Lung (tissue), 16 donors: ENCODE results near the gene KLHL8. TPM values are rescaled to one million over a fixed set of nuclear protein-coding genes. Genes with fewer than 3 reads are reported as not detected.
A peak's percentile ranks its signal among the peaks of the same experiment; 100 is the strongest.

Experiments used
- ATAC-seq: fragments of 200-7000 bp; cut with Tn5 transposase; one replicate; pipeline ENCODE4 v1.9.1; 2020; ENCODE audit warnings: moderate number of reproducible peaks; ENCODE audit not compliant: insufficient read depth, low FRiP score
- DNase-seq, 3 donors: peaks; one replicate each; pipeline ENCODE4 v3.0.0-alpha.2; 2013 to 2017
- H3K27ac ChIP-seq, 2 donors: one replicate each; pipeline ENCODE4 v1.5.1; 2013; ENCODE audit warnings: mild to moderate bottlenecking in 2 of 2, moderate library complexity in 2 of 2, control low read depth in 1 of 2, inconsistent platforms in 1 of 2, low read depth in 1 of 2, low read length in 1 of 2
- H3K27me3 ChIP-seq, 3 donors: one replicate each; pipeline ENCODE4 v1.5.1; 2013; ENCODE audit warnings: low read length in 2 of 3; ENCODE audit not compliant: control insufficient read depth in 3 of 3, insufficient read depth in 3 of 3
- H3K36me3 ChIP-seq, 4 donors: one replicate each; pipeline ENCODE4 v1.5.1; 2013; ENCODE audit warnings: low read length in 4 of 4, mild to moderate bottlenecking in 1 of 4, moderate library complexity in 1 of 4; ENCODE audit not compliant: control insufficient read depth in 4 of 4, insufficient read depth in 4 of 4
- H3K4me1 ChIP-seq, 5 donors: one replicate each; pipeline ENCODE4 v1.5.1; 2013; ENCODE audit warnings: low read length in 5 of 5, mild to moderate bottlenecking in 2 of 5, moderate library complexity in 1 of 5; ENCODE audit not compliant: control insufficient read depth in 5 of 5, insufficient read depth in 5 of 5
- H3K4me3 ChIP-seq: one replicate; pipeline ENCODE4 v1.5.1; 2013; ENCODE audit warnings: mild to moderate bottlenecking, control low read depth, moderate library complexity
- H3K9ac ChIP-seq, 2 donors: one replicate each; pipeline ENCODE4 v1.5.1; 2013; ENCODE audit warnings: low read length in 2 of 2, control low read depth in 1 of 2; ENCODE audit not compliant: insufficient read depth in 1 of 2
- H3K9me3 ChIP-seq, 4 donors: one replicate each; pipeline ENCODE4 v1.5.1; 2013; ENCODE audit warnings: low read length in 3 of 4, mild to moderate bottlenecking in 1 of 4, moderate library complexity in 1 of 4; ENCODE audit not compliant: control insufficient read depth in 4 of 4, insufficient read depth in 3 of 4
- WGBS, 2 donors: extraction: QIAGEN DNeasy Blood & Tissue Kit; methylation state at CpG; one replicate each; pipeline ENCODE4 v1.1.7; 2013; 5-methylcytosine and 5-hydroxymethylcytosine counted together
- long read RNA-seq, 5 donors: transcript quantifications; one replicate each; lab custom pipeline, GENCODE V29; 2026
- polyA plus RNA-seq, 2 donors: library from polyadenylated mRNA; stranded (reverse); fragments of 200-250 nt; gene quantifications; one replicate each; pipeline ENCODE4 v1.2.1, GENCODE V29; 2013
- total RNA-seq, 2 donors: library from RNA; depleted of rRNA in 1 of 2; stranded (reverse); fragments of >200 nt in 1 of 2; gene quantifications; one replicate each; pipeline ENCODE4 v1.2.1, GENCODE V29; 2014 to 2021
- TF ChIP-seq, protein P1 (sequence below): IDR thresholded peaks from 2 replicates; pipeline ENCODE4 v1.5.1; 2012; ENCODE audit warnings: mild to moderate bottlenecking; ENCODE audit errors: control extremely low read depth, extremely low read depth
- donor health status: control.
- donor health status: control.
- donor health status: Bipolar disorder and iron deficiency.
- donor health status: healthy.
- donor health status: DM: yes; HTN: yes; CAD: no.

The KLHL8 gene
- 10 to 100 TPM; 12.4 to 23.1 TPM for total RNA-seq
- polyA plus RNA-seq = 1 to 10 TPM; 3.3 to 7.4 TPM
- long read RNA-seq, donor 1, full-length matches to known transcripts = 3 of 3 reads
- long read RNA-seq, donor 1, partial matches to known transcripts = 0 of 3 reads
- long read RNA-seq, donor 1, other reads (novel, unspliced or antisense) = 0 of 3 reads
- long read RNA-seq, donor 2, full-length matches to known transcripts = 1 of 1 reads
- long read RNA-seq, donor 2, partial matches to known transcripts = 0 of 1 reads
- long read RNA-seq, donor 2, other reads (novel, unspliced or antisense) = 0 of 1 reads
- long read RNA-seq, donor 3, full-length matches to known transcripts = 4 of 4 reads
- long read RNA-seq, donor 3, partial matches to known transcripts = 0 of 4 reads
- long read RNA-seq, donor 3, other reads (novel, unspliced or antisense) = 0 of 4 reads
- long read RNA-seq, donor 4, full-length matches to known transcripts = 1 of 1 reads
- long read RNA-seq, donor 4, partial matches to known transcripts = 0 of 1 reads
- long read RNA-seq, donor 4, other reads (novel, unspliced or antisense) = 0 of 1 reads
- long read RNA-seq, donor 5, full-length matches to known transcripts = 5 of 5 reads
- long read RNA-seq, donor 5, partial matches to known transcripts = 0 of 5 reads
- long read RNA-seq, donor 5, other reads (novel, unspliced or antisense) = 0 of 5 reads

DNA sequence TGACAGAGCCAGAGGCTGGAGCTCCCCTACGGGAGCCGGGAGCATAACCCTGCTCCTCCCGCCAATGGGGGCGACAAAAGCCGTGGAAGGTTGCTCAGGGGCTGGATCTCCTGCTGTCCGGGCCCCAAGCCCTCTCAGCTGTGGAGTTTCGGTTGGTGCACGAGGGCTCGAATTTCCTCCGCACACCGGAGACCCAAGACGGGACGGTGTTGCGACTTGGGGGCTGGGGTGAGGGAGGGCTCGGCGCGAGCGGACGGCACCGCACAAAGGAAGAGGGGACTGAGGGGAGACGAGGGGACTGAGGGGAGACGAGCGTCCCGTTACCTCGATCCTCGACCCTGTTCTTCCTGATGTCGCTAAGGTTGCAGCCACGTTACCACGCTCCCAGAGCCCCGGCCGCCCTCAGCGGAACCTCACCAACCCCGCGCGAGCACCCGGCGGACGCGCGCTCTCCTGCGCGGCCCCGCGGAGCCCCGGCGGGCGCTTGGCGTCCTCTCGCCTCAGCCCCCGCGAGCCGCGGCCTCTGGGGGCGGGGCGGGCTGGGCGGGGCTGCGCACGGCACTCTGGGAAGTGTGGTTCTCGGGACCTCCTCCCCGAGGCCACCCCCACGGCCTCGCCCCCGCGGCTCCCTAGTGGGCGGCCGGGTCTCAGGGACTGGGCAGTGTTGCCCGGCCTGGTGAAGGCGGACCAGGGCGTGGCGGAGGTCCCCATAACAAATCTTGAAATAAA lies at the start of gene KLHL8:
Gene KLHL8 (minus strand): TSS at position 525 of the 729 bp plus-strand sequence. CDS start 25,079 bp downstream, outside the sequence.
- no peaks in the 10 kb centered on the region for H3K9me3 ChIP-seq
- peak within 1 kb of the TSS; percentile 88 to 99 for H3K27ac ChIP-seq
- TF ChIP-seq, protein P1, sequence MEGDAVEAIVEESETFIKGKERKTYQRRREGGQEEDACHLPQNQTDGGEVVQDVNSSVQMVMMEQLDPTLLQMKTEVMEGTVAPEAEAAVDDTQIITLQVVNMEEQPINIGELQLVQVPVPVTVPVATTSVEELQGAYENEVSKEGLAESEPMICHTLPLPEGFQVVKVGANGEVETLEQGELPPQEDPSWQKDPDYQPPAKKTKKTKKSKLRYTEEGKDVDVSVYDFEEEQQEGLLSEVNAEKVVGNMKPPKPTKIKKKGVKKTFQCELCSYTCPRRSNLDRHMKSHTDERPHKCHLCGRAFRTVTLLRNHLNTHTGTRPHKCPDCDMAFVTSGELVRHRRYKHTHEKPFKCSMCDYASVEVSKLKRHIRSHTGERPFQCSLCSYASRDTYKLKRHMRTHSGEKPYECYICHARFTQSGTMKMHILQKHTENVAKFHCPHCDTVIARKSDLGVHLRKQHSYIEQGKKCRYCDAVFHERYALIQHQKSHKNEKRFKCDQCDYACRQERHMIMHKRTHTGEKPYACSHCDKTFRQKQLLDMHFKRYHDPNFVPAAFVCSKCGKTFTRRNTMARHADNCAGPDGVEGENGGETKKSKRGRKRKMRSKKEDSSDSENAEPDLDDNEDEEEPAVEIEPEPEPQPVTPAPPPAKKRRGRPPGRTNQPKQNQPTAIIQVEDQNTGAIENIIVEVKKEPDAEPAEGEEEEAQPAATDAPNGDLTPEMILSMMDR = no peak
- 0% methylated on average over 34 to 70 of the region's 70 CpGs for WGBS, 2 donors
- DNase-seq (peak; percentile 92 to 95 (median 93)), ATAC-seq (peak; percentile 99)
- H3K4me3 ChIP-seq = peak within 1 kb of the TSS; percentile 96
- no peaks in the 10 kb centered on the region for H3K27me3 ChIP-seq
- peak within 1 kb of the TSS; percentile 72 to 98 for H3K9ac ChIP-seq
- H3K4me1 ChIP-seq = peaks cover 0 to 10% (median 2%) of the 10 kb centered on the region in 5 donors
- H3K36me3 ChIP-seq = no peaks in the 10 kb centered on the region

DNA sequence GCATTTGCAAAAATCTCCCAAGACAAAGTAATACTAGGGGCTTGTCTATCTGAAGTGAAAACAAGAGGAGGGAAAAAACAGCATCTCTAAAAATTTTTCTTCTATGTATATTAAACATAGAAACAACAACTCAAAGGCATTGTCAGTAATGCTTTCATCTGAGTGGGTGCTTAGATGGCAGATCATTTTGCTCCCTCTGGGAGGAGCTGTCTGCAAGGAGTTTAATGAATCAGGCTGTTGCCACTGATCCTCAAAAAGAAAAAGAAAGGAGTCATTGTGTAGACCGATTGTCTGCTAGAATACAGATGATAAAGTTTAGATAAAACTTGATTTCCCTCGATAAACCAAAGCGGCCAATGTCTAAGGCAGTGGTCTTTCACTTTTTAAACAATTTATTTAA lies 49.7 kb upstream of the KLHL8 start:
- TF ChIP-seq, protein P1 = peak; percentile 20
- ATAC-seq (no peak), DNase-seq (peak; percentile 22 to 65 (median 50))
- Histone ChIP-seq H3K36me3 (no peaks in the 10 kb centered on the region), H3K9me3 (peaks cover 0 to 1% (median 0%) of the 10 kb centered on the region in 4 donors), H3K27ac (no peak overlapping the region), H3K9ac (no peak overlapping the region), H3K4me3 (no peak overlapping the region), H3K4me1 (no peaks in the 10 kb centered on the region), H3K27me3 (no peaks in the 10 kb centered on the region)
- WGBS, 2 donors = 41 to 65% methylated on average over 3 of the region's 3 CpGs

DNA sequence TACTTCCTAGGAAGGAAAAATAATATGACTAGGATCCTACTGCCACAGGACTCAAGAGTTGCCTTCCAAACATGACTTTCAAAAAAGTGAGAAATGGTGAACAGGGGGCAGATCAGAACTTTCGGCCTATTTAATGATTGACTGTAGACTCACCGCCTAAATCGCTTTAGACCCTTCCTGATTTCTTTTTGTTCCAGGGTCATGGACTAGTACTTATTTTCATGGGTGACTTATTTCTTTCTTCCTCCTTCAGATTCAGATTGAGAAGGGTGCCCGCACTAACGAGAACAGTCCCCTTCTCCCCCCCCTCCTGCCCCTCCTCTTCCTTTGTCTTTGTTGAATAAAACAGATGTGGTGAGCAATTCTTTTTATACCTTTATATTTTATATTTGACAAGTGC lies 48.0 kb upstream of the KLHL8 start:
- no peaks in the 10 kb centered on the region for H3K9me3 ChIP-seq
- WGBS, 2 donors = 83 to 91% methylated on average over 5 of the region's 5 CpGs
- no peak overlapping the region for H3K9ac ChIP-seq
- DNase-seq (no peak), ATAC-seq (no peak)
- H3K27ac ChIP-seq = no peak overlapping the region
- H3K4me3 ChIP-seq = no peak overlapping the region
- TF ChIP-seq, protein P1 = no peak
- no peaks in the 10 kb centered on the region for H3K36me3 ChIP-seq
- no peaks in the 10 kb centered on the region for H3K27me3 ChIP-seq
- H3K4me1 ChIP-seq = no peaks in the 10 kb centered on the region
